ENCODE data around the gene ADORA1. TPM values are rescaled to one million over a fixed set of nuclear protein-coding genes. Genes with fewer than 3 reads are reported as not detected.

Gene ADORA1
- total and polyA plus RNA-seq, 4 donors: 0.33 to 1.1 (median 0.37) TPM

- peak overlapping the region in 1 of 3 donors; percentile 8 for H3K4me3 ChIP-seq (ENCODE audit: low read depth in 1 of 3, low read length in 3 of 3)
- no peak for TF ChIP-seq RAD21 (IDR thresholded peaks at IDR 0.05)
- no peak overlapping the region for H3K27ac ChIP-seq (ENCODE audit: low read depth in 1 of 2, low read length in 2 of 2)
- 22% methylated on average over 7 of the region's 7 CpGs for WGBS
- DNase-seq (ENCODE audit: low spot score): no peak
- H3K36me3 ChIP-seq (ENCODE audit: control insufficient read depth in 4 of 4, insufficient read depth in 3 of 4, low read depth in 1 of 4, low read length in 3 of 4): no peaks in the 10 kb centered on the region
- H3K4me1 ChIP-seq (ENCODE audit: control insufficient read depth in 4 of 4, insufficient read depth in 4 of 4, low read length in 3 of 4): peaks cover 5 to 28% (median 9%) of the 10 kb centered on the region in 4 donors
- H3K9ac ChIP-seq (ENCODE audit: low read depth in 1 of 2, low read length in 2 of 2): no peak overlapping the region
- H3K9me3 ChIP-seq (ENCODE audit: control insufficient read depth in 4 of 4, low read length in 3 of 4): no peaks in the 10 kb centered on the region
- no peaks in the 10 kb centered on the region for H3K27me3 ChIP-seq (ENCODE audit: control insufficient read depth in 4 of 4, insufficient read depth in 4 of 4, low read length in 3 of 4)
Observed at GRCh38 chr1:203128431-203128715, 847 bp downstream of the ADORA1 start.

GRCh38 chr1:203128716-203129500 is 1.4 kb downstream of the ADORA1 start:
- 84% methylated on average over 29 of the region's 29 CpGs for WGBS
- Histone ChIP-seq H3K9me3 (ENCODE audit: control insufficient read depth in 4 of 4, low read length in 3 of 4) (no peaks in the 10 kb centered on the region), H3K4me1 (ENCODE audit: control insufficient read depth in 4 of 4, insufficient read depth in 4 of 4, low read length in 3 of 4) (peaks cover 5 to 28% (median 9%) of the 10 kb centered on the region in 4 donors), H3K27ac (ENCODE audit: low read depth in 1 of 2, low read length in 2 of 2) (no peak overlapping the region), H3K36me3 (ENCODE audit: control insufficient read depth in 4 of 4, insufficient read depth in 3 of 4, low read depth in 1 of 4, low read length in 3 of 4) (no peaks in the 10 kb centered on the region), H3K9ac (ENCODE audit: low read depth in 1 of 2, low read length in 2 of 2) (no peak overlapping the region), H3K27me3 (ENCODE audit: control insufficient read depth in 4 of 4, insufficient read depth in 4 of 4, low read length in 3 of 4) (no peaks in the 10 kb centered on the region), H3K4me3 (ENCODE audit: low read depth in 1 of 3, low read length in 3 of 3) (no peak overlapping the region)
- DNase-seq (ENCODE audit: low spot score): peak; percentile 29
- TF ChIP-seq RAD21 (IDR thresholded peaks at IDR 0.05): no peak
- no peak for TF ChIP-seq GABPA (IDR thresholded peaks at IDR 0.05 in 1 of 2, conservative IDR thresholded peaks at IDR 0.05 in 1 of 2)
- no peak for TF ChIP-seq CTCF (IDR thresholded peaks at IDR 0.05; ENCODE audit: low read depth, low read length, missing input control)
- no peak for TF ChIP-seq HNF4G (IDR thresholded peaks at IDR 0.05)
- no peak for TF ChIP-seq REST (IDR thresholded peaks at IDR 0.05)
- TF ChIP-seq JUND (IDR thresholded peaks at IDR 0.05): no peak

- Histone ChIP-seq H3K36me3 (ENCODE audit: control insufficient read depth in 4 of 4, insufficient read depth in 3 of 4, low read depth in 1 of 4, low read length in 3 of 4) (no peaks in the 10 kb centered on the region), H3K9ac (ENCODE audit: low read depth in 1 of 2, low read length in 2 of 2) (no peak overlapping the region), H3K27me3 (ENCODE audit: control insufficient read depth in 4 of 4, insufficient read depth in 4 of 4, low read length in 3 of 4) (no peaks in the 10 kb centered on the region), H3K4me1 (ENCODE audit: control insufficient read depth in 4 of 4, insufficient read depth in 4 of 4, low read length in 3 of 4) (peaks cover 5 to 28% (median 9%) of the 10 kb centered on the region in 4 donors), H3K27ac (ENCODE audit: low read depth in 1 of 2, low read length in 2 of 2) (no peak overlapping the region), H3K4me3 (ENCODE audit: low read depth in 1 of 3, low read length in 3 of 3) (no peak overlapping the region), H3K9me3 (ENCODE audit: control insufficient read depth in 4 of 4, low read length in 3 of 4) (no peaks in the 10 kb centered on the region)
- peak; percentile 21 for DNase-seq (ENCODE audit: low spot score)
- WGBS: 61% methylated on average over 7 of the region's 7 CpGs
- TF ChIP-seq GABPA (IDR thresholded peaks at IDR 0.05 in 1 of 2, conservative IDR thresholded peaks at IDR 0.05 in 1 of 2): no peak
- TF ChIP-seq ZBTB33 (IDR thresholded peaks at IDR 0.05): no peak
- no peak for TF ChIP-seq NR2F2 (IDR thresholded peaks at IDR 0.05)
- TF ChIP-seq FOXA2 (IDR thresholded peaks at IDR 0.05): no peak
- TF ChIP-seq ATF3 (IDR thresholded peaks at IDR 0.05): no peak
- no peak for TF ChIP-seq EGR1 (IDR thresholded peaks at IDR 0.05; ENCODE audit: low read depth in 2 of 2)
- no peak for TF ChIP-seq JUND (IDR thresholded peaks at IDR 0.05)
- TF ChIP-seq RXRA (IDR thresholded peaks at IDR 0.05): no peak
- TF ChIP-seq HNF4A (conservative IDR thresholded peaks at IDR 0.05): no peak
- no peak for TF ChIP-seq REST (IDR thresholded peaks at IDR 0.05)
- no peak for TF ChIP-seq HNF4G (IDR thresholded peaks at IDR 0.05)
- TF ChIP-seq TAF1 (conservative IDR thresholded peaks at IDR 0.05): no peak
Observed at GRCh38 chr1:203129501-203130231, 2.1 kb downstream of the ADORA1 start.
